HepG2 (cell line): Measurements from ENCODE around the gene TMEM256.

Experiments
- JUN ChIP-seq: sonication (generic); formaldehyde crosslinking; IDR thresholded peaks from 2 replicates; pipeline ENCODE4 v1.4.0; 2020; ENCODE audit warnings: mild to moderate bottlenecking, missing genetic modification reagents
- ZBTB8A ChIP-seq: sonication (generic); formaldehyde crosslinking; IDR thresholded peaks from 2 replicates; pipeline ENCODE4 v1.4.0; 2020; ENCODE audit warnings: mild to moderate bottlenecking, low read depth, missing genetic modification reagents, borderline replicate concordance

GRCh38 chr17:7413346-7413985, 9.6 kb upstream of the TMEM256 start:
- TF ChIP-seq ZBTB8A (no peak), JUN (CRISPR knock-in tag) (no peak)
